OCI-LY7 (cell line): ENCODE data around the gene CHD3.

Source experiments
- EZH2phosphoT487 ChIP-seq: fragments of 200-600 bp; sonication (generic); IDR thresholded peaks from 2 replicates; pipeline ENCODE4 v1.6.1; 2018; ENCODE audit warnings: low read depth, borderline replicate concordance, mild to moderate bottlenecking, mixed run types, antibody characterized with exemption, low read length, moderate library complexity, mixed read lengths
- TF ChIP-seq, protein P1 (sequence below): fragments of 200-600 bp; sonication (generic); conservative IDR thresholded peaks from 2 replicates; pipeline ENCODE4 v1.5.1; 2014; ENCODE audit warnings: mild to moderate bottlenecking, antibody characterized with exemption, low read length, moderate library complexity, mixed read lengths

DNA sequence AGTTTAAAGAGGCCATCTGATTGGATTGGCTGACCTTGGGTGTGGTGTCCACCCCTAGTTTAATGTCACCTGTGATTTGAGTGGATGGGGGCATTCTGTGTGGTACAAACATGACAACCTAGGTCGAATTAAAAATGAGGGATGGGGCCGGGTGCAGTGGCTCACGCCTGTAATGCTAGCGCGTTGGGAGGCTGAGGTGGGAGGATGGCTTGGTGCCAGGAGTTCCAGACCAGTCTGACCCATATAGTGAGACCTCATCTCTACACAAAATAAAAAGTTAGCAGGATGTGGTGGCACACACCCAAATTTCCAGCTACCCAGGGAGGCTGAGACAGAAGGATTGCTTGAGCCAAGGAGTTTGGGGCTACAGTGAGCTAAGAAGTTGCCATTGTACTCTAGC is 57.9 kb downstream of the CHD3 start:
- TF ChIP-seq, protein P1, sequence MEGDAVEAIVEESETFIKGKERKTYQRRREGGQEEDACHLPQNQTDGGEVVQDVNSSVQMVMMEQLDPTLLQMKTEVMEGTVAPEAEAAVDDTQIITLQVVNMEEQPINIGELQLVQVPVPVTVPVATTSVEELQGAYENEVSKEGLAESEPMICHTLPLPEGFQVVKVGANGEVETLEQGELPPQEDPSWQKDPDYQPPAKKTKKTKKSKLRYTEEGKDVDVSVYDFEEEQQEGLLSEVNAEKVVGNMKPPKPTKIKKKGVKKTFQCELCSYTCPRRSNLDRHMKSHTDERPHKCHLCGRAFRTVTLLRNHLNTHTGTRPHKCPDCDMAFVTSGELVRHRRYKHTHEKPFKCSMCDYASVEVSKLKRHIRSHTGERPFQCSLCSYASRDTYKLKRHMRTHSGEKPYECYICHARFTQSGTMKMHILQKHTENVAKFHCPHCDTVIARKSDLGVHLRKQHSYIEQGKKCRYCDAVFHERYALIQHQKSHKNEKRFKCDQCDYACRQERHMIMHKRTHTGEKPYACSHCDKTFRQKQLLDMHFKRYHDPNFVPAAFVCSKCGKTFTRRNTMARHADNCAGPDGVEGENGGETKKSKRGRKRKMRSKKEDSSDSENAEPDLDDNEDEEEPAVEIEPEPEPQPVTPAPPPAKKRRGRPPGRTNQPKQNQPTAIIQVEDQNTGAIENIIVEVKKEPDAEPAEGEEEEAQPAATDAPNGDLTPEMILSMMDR, result no peak
- TF ChIP-seq EZH2phosphoT487, result no peak
